ENCODE data around the gene U2AF2. TPM values are rescaled to one million over a fixed set of nuclear protein-coding genes. Genes with fewer than 3 reads are reported as not detected.

Gene U2AF2
- total RNA-seq, 1 donor from 2014 or later = 143 TPM

- Histone ChIP-seq H3K27ac (no peak overlapping the region), H3K9me3 (no peaks in the 10 kb centered on the region), H3K4me1 (peaks cover 28% of the 10 kb centered on the region), H3K36me3 (peaks cover 58% of the 10 kb centered on the region), H3K4me3 (no peak overlapping the region), H3K27me3 (ENCODE audit: low read depth) (no peaks in the 10 kb centered on the region)
- no peak for ATAC-seq
- intact Hi-C loops (cut with DNase I) = no loop called here
- no peak for DNase-seq
- no peak for TF ChIP-seq CTCF (IDR thresholded peaks at IDR 0.05)
Measured at GRCh38 chr19:55673465-55673864, 18.6 kb downstream of the U2AF2 start.

- no peak for ATAC-seq
- H3K9me3 ChIP-seq = no peaks in the 10 kb centered on the region
- intact Hi-C loops (cut with DNase I) = no loop called here
- H3K4me3 ChIP-seq = no peak overlapping the region
- no peak overlapping the region for H3K27ac ChIP-seq
- peaks cover 32% of the 10 kb centered on the region for H3K4me1 ChIP-seq
- H3K36me3 ChIP-seq = peaks cover 58% of the 10 kb centered on the region
- no peak for DNase-seq
- no peaks in the 10 kb centered on the region for H3K27me3 ChIP-seq (ENCODE audit: low read depth)
- no peak for TF ChIP-seq CTCF (IDR thresholded peaks at IDR 0.05)
Measured at GRCh38 chr19:55673889-55674288, 19.1 kb downstream of the U2AF2 start.

GRCh38 chr19:55674459-55674840 lies 19.6 kb downstream of the U2AF2 start:
- H3K27me3 ChIP-seq (ENCODE audit: low read depth) = no peaks in the 10 kb centered on the region
- no peaks in the 10 kb centered on the region for H3K9me3 ChIP-seq
- H3K27ac ChIP-seq = peak overlapping the region; percentile 90
- H3K4me3 ChIP-seq = peak overlapping the region; percentile 85
- no peak for DNase-seq
- intact Hi-C loops (cut with DNase I) = no loop called here
- no peak for ATAC-seq
- H3K36me3 ChIP-seq = peaks cover 58% of the 10 kb centered on the region
- no peak for TF ChIP-seq CTCF (IDR thresholded peaks at IDR 0.05)
- peaks cover 33% of the 10 kb centered on the region for H3K4me1 ChIP-seq

- H3K27ac ChIP-seq = peak within 1 kb of the TSS; percentile 90
- no peak for TF ChIP-seq CTCF (IDR thresholded peaks at IDR 0.05)
- peaks cover 37% of the 10 kb centered on the region for H3K4me1 ChIP-seq
- H3K36me3 ChIP-seq = peaks cover 58% of the 10 kb centered on the region
- ATAC-seq = peak; percentile 96 to 97
- no peaks in the 10 kb centered on the region for H3K9me3 ChIP-seq
- peak within 1 kb of the TSS; percentile 85 for H3K4me3 ChIP-seq
- H3K27me3 ChIP-seq (ENCODE audit: low read depth) = no peaks in the 10 kb centered on the region
- peak; percentile 98 for DNase-seq
- intact Hi-C loops (cut with DNase I) = no loop called here
Measured at GRCh38 chr19:55674841-55675660, 20.2 kb downstream of the U2AF2 start, which contains the start of gene EPN1. TSS of gene EPN1 (plus strand) at chr19:55675226. CDS start at chr19:55678628, 3,402 bp downstream.

GRCh38 chr19:55675661-55676354 lies 21.0 kb downstream of the U2AF2 start:
- H3K36me3 ChIP-seq = peaks cover 58% of the 10 kb centered on the region
- H3K9me3 ChIP-seq = no peaks in the 10 kb centered on the region
- ATAC-seq (no peak), DNase-seq (no peak)
- H3K27me3 ChIP-seq (ENCODE audit: low read depth) = no peaks in the 10 kb centered on the region
- intact Hi-C loops (cut with DNase I) = no loop called here
- no peak for TF ChIP-seq CTCF (IDR thresholded peaks at IDR 0.05)
- peaks cover 42% of the 10 kb centered on the region for H3K4me1 ChIP-seq
- peak overlapping the region; percentile 85 for H3K4me3 ChIP-seq
- peak overlapping the region; percentile 90 for H3K27ac ChIP-seq
